Keratinocyte (primary cell): ENCODE measurements around the gene MAST2.

Source experiments
- CTCF ChIP-seq, 3 experiments: IDR thresholded peaks in 1 of 3; conservative IDR thresholded peaks in 1 of 3; optimal IDR thresholded peaks in 1 of 3; 2 replicates in 2 of 3; 3 replicates in 1 of 3; pipeline versions ENCODE3 to v1.5.1; 2011; ENCODE audit warnings: low read length in 3 of 3, mild to moderate bottlenecking in 3 of 3, moderate library complexity in 2 of 3, control low read depth in 1 of 3, inconsistent platforms in 1 of 3; ENCODE audit not compliant: insufficient read depth in 2 of 3; ENCODE audit errors: extremely low read depth in 1 of 3
- EZH2 ChIP-seq: IDR thresholded peaks from one replicate; pipeline ENCODE4 v1.6.1; 2012; ENCODE audit warnings: inconsistent platforms, mild to moderate bottlenecking, low read length, moderate library complexity

GRCh38 chr1:45906883-45907282 lies 103.5 kb downstream of the MAST2 start:
- no peak for TF ChIP-seq CTCF (optimal IDR thresholded peaks at IDR 0.05 in 1 of 3, IDR thresholded peaks at IDR 0.05 in 1 of 3, conservative IDR thresholded peaks at IDR 0.05 in 1 of 3; ENCODE audit: extremely low read depth in 1 of 3, insufficient read depth in 2 of 3, low read length in 3 of 3)
- no peak for TF ChIP-seq EZH2
